Esophagus squamous epithelium (tissue), 4 donors: ENCODE measurements around the gene PXN.

ENCODE experiments used
- CTCF ChIP-seq, 6 experiments: fragments of 450-650 bp in 4 of 6; fragments of 200-600 bp in 2 of 6; sonication (generic) in 2 of 6; IDR thresholded peaks; one replicate each; pipeline ENCODE4 v1.5.1; 2016 to 2019; ENCODE audit warnings: antibody characterized with exemption in 6 of 6, mild to moderate bottlenecking in 4 of 6, moderate library complexity in 4 of 6
- POLR2A ChIP-seq, 4 donors: fragments of 450-650 bp; IDR thresholded peaks; one replicate each; pipeline ENCODE4 v1.6.1; 2017; ENCODE audit warnings: antibody characterized with exemption in 4 of 4, mild to moderate bottlenecking in 4 of 4, moderate library complexity in 3 of 4

GRCh38 chr12:120162763-120163162 is 102.8 kb downstream of the PXN start:
- TF ChIP-seq POLR2A (IDR thresholded peaks at IDR 0.05) (no peak), CTCF (IDR thresholded peaks at IDR 0.05) (no peak)
